GM18499 (cell line): Measurements from ENCODE around the gene BATF.

Experiments
- ATAC-seq: cut with Tn5 transposase; IDR thresholded peaks from one replicate; pipeline ENCODE4 v1.9.1; 2021; ENCODE audit warnings: moderate number of reproducible peaks; ENCODE audit not compliant: insufficient read depth, unreplicated experiment

The BATF gene

DNA sequence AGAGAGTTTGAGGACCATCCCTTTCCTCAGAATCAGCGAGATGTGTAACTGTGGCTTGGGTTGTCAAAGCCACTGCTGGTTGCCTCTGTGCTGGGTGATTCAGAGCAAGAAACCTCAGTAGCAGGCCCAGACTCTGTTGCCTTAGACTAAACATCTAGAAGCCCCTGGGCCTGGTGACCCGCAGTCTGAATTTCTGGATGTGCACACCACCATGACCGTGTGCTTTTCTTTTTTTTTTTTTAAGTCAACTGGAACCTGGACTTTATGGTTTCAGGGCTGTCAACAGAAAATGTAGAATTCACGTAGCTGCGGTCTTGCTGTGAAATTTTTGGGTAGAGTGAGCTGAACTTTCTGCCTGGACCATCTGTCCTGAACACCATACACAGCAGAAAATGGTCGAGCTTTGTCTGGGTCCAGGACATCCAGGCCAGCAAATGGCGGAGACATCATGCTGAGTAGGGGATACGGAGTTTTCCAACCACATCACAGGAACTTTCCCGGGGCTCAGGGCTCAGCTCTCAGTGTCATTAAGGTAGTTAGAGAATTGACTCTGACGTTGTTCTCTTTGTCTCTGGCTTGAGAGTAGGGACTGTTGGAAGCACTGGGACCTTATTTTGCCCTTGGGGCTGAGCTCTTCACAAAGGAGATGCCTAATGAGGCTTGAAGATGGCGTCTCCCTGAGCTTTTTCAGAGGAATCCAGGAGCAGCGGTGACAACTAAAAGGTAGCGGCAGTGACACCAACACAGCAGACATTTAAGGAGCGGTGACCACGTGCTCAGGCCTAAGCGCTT lies 23.0 kb upstream of the BATF start:
- no peak for ATAC-seq

DNA sequence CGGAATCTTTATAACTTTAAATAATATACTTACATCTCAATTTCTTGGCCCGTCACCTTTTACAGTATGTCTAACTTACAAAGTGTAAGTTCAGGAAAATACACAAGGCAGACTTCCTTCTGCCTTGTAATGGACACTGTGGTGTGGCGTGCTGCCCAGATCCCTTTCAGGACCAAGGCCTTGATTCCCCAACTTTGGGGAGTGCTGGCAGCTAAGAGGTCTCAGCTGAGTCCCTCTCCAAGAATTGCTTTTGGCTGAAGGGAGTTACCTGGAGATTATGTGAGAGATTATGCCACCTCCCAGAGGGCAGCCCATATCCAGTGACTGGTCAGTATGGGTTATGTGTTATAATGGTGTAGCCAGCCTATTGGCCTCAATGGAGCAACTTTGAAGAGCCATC lies 21.2 kb upstream of the BATF start:
- ATAC-seq: no peak

DNA sequence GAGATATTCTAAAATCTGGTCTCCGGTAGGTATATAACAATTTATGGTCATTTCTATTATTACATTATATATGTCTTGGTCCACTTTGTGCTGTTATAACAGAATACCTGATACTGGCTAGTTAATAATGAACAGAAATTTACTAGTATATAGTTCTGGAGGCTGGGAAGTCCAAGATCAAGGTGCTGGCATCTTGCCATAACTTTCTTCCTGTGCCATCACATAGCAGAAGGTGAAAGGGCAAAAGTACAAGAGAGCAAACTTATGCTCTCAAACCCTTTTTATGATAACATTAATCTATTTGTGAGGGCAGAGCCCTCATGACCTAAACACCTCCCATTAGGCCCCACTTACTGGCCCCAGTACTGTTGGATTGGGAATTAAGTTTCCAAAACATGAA lies 17.9 kb upstream of the BATF start:
- no peak for ATAC-seq

DNA sequence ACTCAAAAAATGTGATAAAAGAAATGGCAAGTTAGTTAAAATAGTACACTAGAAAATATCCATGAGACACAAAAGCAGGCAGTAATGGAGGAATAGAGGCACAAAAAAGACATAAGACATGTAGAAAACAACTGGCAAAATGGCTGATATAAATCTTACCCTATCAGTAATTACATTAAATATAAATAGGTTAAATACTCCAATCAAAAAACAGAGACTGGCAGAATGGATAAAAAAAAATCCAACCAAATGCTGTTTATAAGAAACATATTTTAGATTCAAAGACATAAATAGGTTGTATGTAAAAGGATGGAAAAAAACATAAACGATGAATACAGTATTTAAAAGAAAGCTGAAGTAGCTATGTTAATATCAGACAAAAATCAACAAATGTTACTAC lies 15.3 kb upstream of the BATF start:
- no peak for ATAC-seq

DNA sequence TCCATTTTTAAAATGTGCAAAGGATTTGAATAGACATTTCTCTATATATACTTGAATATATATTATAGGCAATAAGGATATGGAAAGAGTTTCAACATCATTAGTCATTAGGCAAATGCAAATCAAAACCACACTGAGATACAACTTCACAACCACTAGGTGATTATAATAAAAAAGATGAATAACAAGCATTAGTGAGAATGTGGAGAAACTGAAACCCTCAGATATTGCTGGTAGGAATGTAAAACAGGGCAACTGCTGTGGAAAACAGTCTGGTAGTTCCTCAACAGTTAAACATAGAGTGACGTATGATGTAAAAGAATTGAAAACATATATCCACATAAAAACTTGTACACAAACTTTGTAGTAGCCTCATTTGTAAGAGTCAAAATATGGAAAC lies 11.7 kb upstream of the BATF start:
- no peak for ATAC-seq

- no peak for ATAC-seq
These were observed 11.1 kb upstream of the BATF start for GRCh38 chr14:75511201-75511600.

- ATAC-seq: no peak
These were observed 8.2 kb upstream of the BATF start for GRCh38 chr14:75513911-75514672.

DNA sequence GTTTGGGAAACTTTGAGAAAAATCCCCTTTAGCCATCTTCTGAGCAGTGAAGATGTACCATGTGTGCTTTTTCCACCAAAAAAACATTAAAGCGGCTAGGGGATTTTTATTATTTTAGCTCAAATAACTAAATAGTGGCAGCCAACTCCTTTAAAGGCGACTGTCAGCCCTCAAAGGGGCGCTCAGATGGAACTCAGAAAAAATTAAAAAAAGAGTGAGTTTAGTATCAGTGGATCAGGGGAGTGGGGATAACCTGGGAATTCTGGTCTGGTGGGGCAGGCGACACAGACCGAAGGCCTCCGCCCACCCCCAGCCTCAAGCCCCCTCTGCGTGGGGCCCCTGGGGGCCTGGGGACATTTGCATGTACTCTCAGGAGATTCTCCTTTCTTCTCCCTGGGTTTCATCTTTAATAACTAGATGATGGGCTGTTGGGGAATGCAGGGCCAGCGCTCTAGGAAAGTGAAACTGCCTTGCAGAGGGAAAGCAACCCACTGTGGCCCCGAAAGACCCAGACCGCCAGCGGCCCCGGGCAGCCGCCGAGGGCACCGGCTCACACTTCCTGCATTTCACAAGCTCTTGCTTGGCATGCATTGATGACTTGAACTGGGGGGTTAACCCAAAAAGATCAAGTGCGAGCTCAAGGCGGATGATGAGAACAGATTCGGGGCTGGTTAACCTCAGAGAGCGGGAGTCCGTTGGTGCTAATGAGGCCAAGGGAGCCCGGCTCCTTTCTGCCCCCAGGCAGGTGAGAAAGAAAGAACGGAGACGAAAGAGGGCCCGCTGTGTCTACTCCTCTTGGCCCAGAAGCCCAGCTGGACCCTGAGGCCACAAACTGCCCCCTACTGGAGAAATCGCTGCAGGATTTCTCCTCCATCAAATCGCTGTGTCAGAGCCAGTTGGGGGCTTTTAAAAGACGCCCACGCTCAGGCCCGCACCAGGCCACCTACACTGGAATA lies 7.3 kb upstream of the BATF start:
- ATAC-seq: no peak

- ATAC-seq: no peak
These were observed 6.7 kb upstream of the BATF start for GRCh38 chr14:75515629-75515996.

DNA sequence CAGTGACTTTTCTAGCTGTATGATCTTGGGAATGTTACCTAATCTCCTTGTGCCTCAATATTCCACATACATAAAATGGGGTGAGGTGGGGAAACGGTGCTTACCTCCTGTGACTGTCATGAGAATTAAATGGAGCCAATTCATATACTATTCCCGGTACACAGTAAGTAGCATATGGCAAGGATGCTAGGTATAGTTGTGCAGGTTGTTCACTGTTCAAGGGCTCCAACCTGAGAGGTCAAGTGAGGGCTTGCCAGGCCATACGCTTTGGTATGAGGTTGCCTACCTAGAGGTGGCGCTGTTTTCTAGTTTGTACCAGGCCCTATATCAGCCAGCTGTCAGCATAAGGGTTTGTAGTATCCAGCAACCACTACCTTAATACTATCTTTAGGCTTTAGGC lies 3.6 kb upstream of the BATF start:
- no peak for ATAC-seq

GRCh38 chr14:75519394-75519793 lies 2.9 kb upstream of the BATF start:
- ATAC-seq: no peak

GRCh38 chr14:75519826-75520728 lies 2.2 kb upstream of the BATF start:
- no peak for ATAC-seq

GRCh38 chr14:75520852-75521251 lies 1.4 kb upstream of the BATF start:
- ATAC-seq: no peak

DNA sequence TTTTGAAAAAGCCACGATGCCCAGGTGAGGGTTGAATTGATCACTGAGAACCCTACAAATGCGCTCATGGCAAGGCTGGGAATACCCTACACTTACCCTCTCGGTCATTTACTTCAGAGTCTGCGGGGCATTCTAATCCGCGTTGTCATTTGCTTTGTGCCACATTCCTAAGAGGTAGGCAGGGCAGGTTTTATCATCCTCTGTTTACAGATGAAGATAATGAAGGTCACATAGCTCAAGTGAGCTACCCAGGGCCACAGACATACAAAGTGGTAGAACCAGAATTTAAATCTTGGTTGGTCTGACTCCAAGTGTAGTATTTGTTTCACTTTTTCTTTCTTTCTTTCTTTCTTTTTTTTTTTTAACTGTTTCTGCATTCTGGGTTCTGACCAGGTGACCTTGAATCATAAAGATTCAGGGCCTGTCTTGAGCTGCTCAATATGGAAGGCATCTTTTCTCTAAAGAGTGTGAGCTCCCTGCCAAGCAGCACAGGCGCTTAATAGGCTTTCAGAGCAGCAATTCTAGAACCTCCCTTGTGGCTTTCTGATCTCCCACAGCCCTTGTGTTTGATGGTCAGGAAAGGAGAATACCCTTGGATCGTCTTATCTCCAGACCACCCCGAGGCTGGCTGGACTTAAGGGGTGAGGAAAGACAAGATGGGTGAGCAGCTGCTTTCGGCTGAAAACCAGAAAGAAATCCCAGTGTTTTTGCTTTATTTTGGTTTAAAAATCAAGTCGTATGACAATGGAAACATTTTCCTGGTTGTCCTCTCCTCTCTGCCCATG lies 662 bp upstream of the BATF start:
- ATAC-seq: no peak

GRCh38 chr14:75522983-75523318 lies 682 bp downstream of the BATF start:
- no peak for ATAC-seq

- no peak for ATAC-seq
These were observed 1.5 kb downstream of the BATF start for GRCh38 chr14:75523771-75524171.

- no peak for ATAC-seq
These were observed 3.7 kb downstream of the BATF start for GRCh38 chr14:75525969-75526368.

DNA sequence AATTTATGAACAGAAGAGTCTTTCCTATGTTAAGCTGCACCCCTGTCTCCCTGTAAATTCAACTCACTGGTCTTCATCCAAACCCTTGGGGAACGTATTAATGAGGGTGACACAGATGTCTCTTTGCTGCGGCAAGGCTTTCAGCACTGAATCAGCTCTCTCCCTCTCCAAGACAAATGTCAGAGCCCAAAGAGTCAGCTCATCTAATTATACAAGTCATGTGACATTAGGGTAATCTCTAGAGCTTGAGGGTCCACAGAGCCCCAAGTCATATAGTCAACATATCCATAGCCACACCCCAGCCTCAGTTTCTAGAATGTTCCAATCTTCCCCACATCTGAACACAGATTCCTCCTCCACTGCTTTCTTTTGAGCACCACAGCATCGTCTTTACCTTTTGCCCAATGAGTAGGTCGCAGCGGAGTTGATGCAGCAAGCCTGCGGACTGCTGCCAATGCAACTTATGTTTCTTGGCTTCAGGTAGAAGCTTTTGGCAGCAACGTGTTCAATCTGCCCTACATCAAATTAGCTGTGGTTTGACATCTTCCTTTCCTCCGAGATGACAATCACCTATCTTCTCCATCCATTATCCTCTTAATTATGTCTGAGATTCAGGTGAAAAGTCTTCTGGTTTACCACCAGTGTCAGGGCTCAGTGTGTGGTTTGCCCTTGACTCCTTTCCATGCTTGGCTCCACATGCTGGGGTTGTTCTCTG lies 5.3 kb downstream of the BATF start:
- no peak for ATAC-seq

- no peak for ATAC-seq
These were observed 9.0 kb downstream of the BATF start for GRCh38 chr14:75531256-75531655.
